SW 1271 (cell line): ENCODE results near the gene SEBOX.

Experiments
- DNase-seq, 2 experiments: peaks; one replicate each; lab custom pipeline; 2025; lab: John Stamatoyannopoulos, UW

Gene SEBOX

DNA sequence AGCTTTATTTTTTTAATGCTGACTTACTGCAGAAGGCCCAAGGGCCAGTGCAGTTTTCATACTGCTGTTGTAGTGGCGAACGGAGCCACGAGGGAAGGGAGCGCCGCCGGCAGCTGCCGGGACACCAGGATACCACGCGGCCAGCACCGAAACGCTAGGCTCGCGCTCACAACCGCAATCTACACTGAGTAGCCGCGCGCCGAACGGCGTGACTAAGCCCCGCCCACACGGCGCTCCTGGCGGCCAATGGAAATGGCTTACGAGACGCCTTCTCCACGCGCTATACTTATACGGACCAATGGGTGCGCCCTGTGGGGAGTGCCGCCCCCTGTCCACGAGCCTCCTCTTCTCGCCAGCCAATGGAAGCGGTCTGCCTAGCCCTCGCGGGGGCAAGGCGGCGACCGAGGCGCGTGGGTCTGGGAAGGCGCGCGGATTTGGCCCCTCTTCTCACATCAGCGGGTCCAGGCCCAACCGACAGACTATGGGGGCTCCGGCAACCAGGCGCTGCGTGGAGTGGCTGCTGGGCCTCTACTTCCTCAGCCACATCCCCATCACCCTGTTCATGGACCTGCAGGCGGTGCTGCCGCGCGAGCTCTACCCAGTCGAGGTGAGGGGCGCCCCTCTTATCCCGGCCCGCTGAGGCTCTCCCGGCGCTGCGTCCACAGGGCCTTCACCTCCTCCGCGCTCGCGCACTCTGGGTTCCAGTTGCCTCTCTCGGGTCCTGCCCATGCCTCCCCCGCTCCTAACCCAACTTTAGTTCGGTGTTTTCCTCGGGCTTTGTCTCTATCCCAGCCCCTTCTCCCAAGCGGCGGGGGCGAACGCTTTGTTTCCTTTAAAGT is 46.0 kb downstream of the SEBOX start, which contains the start of gene TMEM97:
TSS of gene TMEM97 (plus strand) at position 442 of the 839 bp plus-strand sequence. CDS start at position 482, 40 bp downstream.
- peak; percentile 96 to 98 for DNase-seq

DNA sequence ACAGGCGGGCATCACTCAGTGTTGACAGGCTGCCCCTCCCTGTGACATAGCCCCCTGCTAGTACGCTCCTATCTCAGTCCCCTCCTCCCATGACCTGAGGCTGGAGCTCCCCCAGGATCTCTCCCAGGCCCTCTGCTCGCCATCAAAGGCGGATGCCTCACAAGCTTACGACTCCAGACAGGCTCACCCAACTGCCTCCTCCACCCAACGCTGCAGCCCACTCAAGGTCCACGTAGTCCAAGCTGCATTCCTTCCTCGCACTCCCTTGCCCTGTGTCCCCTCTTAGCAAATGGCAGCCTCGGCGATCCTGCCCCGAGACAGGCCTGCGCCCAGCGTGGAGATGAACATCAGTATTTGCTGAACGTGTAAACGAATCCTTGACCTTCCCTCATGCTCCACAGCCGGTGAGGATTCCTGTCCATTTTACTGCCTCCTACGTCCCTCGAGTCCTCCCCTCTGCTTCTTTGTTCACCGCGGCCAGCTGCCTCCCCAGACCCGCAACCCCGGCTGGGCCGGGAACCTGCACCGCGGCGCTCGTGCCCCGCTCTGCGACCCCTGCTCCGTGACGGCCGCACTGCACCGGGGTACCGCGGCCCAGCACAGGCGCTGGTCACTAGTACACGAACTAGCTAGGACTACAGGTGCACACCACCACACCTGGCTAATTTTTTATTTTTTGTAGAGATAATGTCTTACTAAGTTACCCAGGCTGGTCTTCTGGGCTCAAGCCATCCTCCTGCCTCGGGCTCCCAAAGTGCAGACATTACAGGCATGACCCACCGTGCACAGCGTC is 46.8 kb downstream of the SEBOX start:
- no peak for DNase-seq

DNA sequence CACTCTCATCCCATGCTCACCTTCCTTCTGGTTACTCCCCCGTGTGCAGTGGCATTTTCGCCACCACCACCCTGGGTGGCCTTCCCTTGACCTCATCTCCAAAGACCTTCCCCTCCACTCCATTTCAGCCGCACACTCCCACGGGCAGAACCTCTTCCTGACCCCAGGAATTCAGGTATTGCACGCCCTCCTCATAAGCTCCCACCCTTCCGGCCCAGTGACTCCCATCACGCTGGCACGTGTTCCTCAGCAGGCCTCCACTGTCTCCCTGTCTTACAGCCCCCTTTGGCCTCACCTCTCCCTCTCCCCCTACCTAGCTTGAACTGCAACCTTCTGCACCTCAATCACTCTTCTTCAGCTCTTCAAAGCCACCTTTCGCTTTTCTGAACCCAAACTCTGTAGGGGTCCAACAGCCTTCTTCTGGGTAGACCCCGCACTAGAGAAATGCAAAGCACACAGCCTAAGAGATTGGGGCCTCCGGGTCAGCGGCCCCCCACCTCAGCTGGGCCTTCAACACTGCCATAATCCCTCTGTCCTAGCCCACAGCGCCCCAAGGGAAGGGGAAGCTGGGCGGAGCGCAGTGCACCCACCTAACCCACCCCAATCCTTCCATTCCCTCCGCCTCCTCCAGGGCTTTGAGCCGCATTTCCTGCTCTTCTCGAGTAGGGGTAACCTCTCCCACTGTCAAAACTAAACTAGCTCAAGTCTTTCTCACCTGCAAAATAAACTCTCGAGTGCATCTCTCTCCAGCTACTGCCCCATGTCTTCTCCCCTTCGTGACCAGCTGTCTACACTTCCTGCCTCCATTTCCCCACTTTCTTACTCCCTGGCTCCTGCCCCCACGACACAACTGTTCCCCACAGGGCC is 47.7 kb downstream of the SEBOX start:
- no peak for DNase-seq

DNA sequence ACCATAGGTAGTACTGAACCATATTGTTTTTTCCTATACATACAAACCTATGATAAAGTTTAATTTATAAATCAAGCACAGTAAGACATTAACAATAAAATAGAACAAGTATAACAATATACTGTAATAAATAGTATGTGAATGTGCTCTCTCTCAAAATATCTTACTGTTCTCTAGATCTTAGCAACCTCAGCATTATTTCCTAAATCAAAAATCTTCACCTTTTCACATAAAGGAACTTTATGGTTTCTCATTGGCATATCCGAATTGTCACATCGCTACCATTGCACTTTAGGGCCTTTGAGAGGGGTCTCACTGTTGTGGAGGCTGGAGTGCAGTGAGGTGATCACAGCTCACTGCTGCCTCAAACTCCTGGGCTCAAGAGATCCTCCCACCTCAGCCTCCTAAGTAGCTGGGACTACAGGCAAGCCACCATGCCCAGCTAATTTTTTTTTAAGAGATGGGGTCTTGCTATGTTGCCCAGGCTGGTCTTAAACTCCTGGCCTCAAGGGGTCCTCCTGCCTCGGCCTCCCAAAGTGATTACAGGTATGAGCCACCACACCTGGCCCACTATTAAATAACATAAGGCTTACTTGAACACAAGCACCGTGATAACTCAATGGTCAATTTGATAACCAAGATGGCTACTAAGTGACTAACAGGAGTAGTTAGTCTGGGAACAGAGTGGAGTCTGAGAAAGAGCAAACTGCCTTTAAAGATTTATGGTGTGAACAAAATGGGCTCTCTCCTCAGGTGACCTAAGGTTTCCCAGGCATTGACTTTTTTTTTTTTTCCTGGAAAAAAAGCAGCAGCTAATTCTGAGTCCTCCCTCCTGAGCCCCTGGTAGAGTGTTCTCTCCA is 48.9 kb downstream of the SEBOX start:
- no peak for DNase-seq

DNA sequence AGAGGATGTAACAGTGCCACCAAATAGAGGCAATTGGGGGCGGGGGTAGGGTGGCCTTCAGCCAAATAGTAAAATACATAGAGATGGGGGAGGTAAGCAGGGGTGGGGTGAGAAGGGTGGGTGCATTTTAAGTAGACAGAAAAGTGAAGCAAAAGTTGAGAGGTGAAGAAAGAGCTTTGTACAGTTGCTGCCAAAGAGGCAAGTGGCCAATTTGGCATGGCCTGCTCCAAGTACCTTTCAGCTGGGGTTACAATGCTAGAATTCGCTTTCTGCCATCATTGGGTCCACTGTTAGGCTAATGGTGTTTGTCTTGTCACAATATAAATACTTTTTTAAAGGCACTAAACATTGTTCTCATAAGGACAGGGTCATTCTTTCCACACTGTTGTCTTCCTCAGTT is 51.2 kb downstream of the SEBOX start:
- DNase-seq: no peak
